Mesothelial cell of epicardium (in vitro differentiated cells): ENCODE data around the gene MX2. TPM values are rescaled to one million over a fixed set of nuclear protein-coding genes. Genes with fewer than 3 reads are reported as not detected.

Experiments
- DNase-seq, 2 experiments: peaks; one replicate each; pipeline ENCODE4 v3.0.0; 2021; ENCODE audit warnings: low spot score in 2 of 2; ENCODE audit not compliant: unreplicated experiment in 2 of 2
- H3K27ac Mint-ChIP-seq: 2 replicates; pipeline ENCODE4 v1.8.0; 2021; ENCODE audit warnings: mixed read lengths
- H3K27me3 Mint-ChIP-seq: 2 replicates; pipeline ENCODE4 v1.8.0; 2021; ENCODE audit warnings: low read depth, mixed read lengths
- H3K36me3 Mint-ChIP-seq: 2 replicates; pipeline ENCODE4 v1.8.0; 2021; ENCODE audit warnings: mixed read lengths
- H3K4me1 Mint-ChIP-seq: 2 replicates; pipeline ENCODE4 v1.8.0; 2021; ENCODE audit warnings: mixed read lengths
- H3K4me3 Mint-ChIP-seq: 2 replicates; pipeline ENCODE4 v1.8.0; 2021; ENCODE audit warnings: mild to moderate bottlenecking, moderate library complexity, mixed read lengths
- H3K9me3 Mint-ChIP-seq: 2 replicates; pipeline ENCODE4 v1.8.0; 2021; ENCODE audit warnings: mixed read lengths
- total RNA-seq: library from RNA; stranded (reverse); gene quantifications from 3 replicates; pipeline ENCODE4 v1.2.1, GENCODE V29; 2021
- TF ChIP-seq, protein P1 (sequence below): fragments of 200-600 bp; sonication (generic); IDR thresholded peaks from one replicate; pipeline ENCODE4 v1.5.0; 2021; ENCODE audit warnings: antibody characterized with exemption; ENCODE audit not compliant: unreplicated experiment

MX2 gene
- total RNA-seq, 1 donor from 2014 or later, result 3.2 TPM

DNA sequence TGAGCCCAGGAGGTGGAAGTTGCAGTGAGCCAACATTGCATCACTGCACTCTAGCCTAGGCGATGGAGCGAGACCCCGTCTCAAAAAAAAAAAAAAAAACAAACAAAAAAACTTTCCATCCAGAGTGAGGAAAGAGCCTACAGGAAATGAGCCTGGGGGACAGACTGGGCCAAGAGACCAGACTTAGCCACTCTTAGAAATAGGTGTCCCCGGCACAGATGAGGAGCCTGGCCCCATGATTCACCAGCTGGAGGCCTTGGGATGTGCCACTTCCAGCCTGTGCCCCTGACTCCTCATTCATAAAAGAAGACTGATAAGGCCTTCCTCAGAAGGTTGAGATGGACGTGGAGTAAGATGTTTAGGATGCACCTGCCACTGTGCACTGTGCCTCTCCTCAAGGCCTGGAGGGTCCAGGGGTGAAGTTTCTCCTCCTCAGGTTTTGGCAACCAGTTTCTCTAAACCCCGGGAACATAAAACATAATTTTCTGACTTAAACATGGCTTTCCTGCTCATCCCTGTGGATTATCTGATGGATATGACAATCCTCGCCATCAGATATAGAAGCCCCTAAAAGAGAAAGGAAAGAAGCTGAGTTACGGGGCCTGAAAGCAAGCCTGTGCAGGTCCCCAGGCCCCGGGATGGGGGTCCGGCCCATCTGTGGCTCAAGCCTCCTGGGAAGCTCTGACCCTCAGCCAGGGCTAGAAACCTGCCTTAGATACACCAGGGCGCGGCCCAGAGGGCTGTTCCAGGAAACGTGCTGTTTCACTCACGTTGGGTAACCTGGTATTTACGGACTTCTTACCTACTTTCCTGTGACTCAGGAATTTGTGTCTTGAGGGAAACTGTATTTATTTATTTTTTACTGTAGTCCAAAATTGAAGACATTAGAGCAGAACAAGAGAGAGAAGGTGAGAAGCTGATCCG is 90.2 kb downstream of the MX2 start:
- Mint-ChIP-seq H3K9me3 (no peaks in the 10 kb centered on the region), H3K27me3 (no peaks in the 10 kb centered on the region), H3K4me3 (no peak overlapping the region), H3K36me3 (peaks cover 24% of the 10 kb centered on the region), H3K27ac (no peak overlapping the region), H3K4me1 (no peaks in the 10 kb centered on the region)
- no peak for DNase-seq
- TF ChIP-seq, protein P1, sequence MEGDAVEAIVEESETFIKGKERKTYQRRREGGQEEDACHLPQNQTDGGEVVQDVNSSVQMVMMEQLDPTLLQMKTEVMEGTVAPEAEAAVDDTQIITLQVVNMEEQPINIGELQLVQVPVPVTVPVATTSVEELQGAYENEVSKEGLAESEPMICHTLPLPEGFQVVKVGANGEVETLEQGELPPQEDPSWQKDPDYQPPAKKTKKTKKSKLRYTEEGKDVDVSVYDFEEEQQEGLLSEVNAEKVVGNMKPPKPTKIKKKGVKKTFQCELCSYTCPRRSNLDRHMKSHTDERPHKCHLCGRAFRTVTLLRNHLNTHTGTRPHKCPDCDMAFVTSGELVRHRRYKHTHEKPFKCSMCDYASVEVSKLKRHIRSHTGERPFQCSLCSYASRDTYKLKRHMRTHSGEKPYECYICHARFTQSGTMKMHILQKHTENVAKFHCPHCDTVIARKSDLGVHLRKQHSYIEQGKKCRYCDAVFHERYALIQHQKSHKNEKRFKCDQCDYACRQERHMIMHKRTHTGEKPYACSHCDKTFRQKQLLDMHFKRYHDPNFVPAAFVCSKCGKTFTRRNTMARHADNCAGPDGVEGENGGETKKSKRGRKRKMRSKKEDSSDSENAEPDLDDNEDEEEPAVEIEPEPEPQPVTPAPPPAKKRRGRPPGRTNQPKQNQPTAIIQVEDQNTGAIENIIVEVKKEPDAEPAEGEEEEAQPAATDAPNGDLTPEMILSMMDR, result no peak

DNA sequence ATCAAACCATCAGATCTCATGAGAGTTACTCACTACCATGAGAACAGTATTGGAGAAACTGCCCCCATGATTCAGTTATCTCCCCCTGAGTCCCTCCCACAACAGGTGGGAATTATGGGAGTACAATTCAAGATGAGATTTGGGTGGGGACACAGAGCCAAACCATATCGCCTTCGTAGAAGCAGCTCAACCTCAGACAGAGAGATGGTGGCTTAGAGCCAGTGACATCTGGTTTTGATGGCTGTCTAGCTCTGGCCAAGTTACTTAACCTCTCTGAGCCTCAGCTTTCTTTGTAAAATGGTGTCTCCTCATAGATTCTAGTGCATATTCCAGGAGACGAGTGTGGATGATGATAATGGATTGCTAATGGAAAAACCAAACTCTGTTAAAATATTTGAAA is 91.4 kb downstream of the MX2 start:
- H3K9me3 Mint-ChIP-seq, result no peaks in the 10 kb centered on the region
- no peaks in the 10 kb centered on the region for H3K27me3 Mint-ChIP-seq
- no peak overlapping the region for H3K27ac Mint-ChIP-seq
- DNase-seq, result no peak
- peaks cover 16% of the 10 kb centered on the region for H3K36me3 Mint-ChIP-seq
- no peak overlapping the region for H3K4me3 Mint-ChIP-seq
- no peaks in the 10 kb centered on the region for H3K4me1 Mint-ChIP-seq
- TF ChIP-seq, protein P1, result no peak

DNA sequence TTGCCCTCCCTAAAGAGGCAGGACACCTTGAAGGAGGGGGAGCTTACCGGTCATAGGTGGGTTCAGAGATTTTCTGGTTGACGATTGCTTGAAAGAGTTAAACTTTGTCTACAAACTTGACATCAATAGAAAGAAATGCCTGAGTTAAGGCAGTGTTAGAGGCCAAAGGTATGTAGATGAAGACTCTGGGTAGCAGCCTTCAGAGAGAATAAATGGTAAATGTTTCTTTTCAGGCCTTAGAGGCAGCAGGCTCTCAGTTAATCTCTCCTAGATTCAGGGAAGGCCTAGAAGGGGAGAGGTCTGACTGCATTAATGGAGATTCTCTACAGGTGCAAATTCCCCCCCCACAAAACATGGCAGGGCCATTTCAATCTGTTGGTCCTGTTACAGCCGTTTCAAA is 91.9 kb downstream of the MX2 start:
- Mint-ChIP-seq H3K36me3 (peaks cover 14% of the 10 kb centered on the region), H3K4me1 (no peaks in the 10 kb centered on the region), H3K27me3 (no peaks in the 10 kb centered on the region), H3K4me3 (no peak overlapping the region), H3K9me3 (no peaks in the 10 kb centered on the region), H3K27ac (no peak overlapping the region)
- TF ChIP-seq, protein P1, result no peak
- no peak for DNase-seq

DNA sequence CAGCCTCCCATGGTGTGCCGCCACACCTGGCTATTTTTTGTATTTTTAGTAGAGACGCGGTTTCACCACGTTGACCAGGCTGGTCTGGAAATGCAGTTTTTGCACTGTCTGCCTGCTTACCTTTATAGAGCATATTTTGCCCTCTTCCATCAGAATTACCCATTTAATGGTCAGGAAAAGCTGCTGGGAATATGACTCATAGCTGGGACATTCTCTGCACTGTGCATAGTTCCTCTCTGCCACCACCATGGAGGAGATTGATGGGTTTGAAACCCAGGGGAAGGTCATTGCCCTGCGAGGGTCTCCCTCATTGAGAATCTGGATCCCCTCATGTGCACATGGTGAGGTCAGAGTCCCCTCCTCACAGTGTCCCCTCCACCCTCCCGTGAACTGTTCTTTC is 96.3 kb downstream of the MX2 start:
- TF ChIP-seq, protein P1, result no peak
- Mint-ChIP-seq H3K4me1 (no peaks in the 10 kb centered on the region), H3K27ac (no peak overlapping the region), H3K4me3 (no peak overlapping the region), H3K36me3 (no peaks in the 10 kb centered on the region), H3K9me3 (no peaks in the 10 kb centered on the region), H3K27me3 (no peaks in the 10 kb centered on the region)
- no peak for DNase-seq

DNA sequence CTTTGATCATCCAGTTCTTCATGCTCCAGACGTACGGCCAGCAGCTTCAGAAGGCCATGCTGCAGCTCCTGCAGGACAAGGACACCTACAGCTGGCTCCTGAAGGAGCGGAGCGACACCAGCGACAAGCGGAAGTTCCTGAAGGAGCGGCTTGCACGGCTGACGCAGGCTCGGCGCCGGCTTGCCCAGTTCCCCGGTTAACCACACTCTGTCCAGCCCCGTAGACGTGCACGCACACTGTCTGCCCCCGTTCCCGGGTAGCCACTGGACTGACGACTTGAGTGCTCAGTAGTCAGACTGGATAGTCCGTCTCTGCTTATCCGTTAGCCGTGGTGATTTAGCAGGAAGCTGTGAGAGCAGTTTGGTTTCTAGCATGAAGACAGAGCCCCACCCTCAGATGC is 96.7 kb downstream of the MX2 start:
- no peaks in the 10 kb centered on the region for H3K4me1 Mint-ChIP-seq
- TF ChIP-seq, protein P1, result no peak
- no peak for DNase-seq
- H3K27ac Mint-ChIP-seq, result no peak overlapping the region
- peaks cover under 1% of the 10 kb centered on the region for H3K9me3 Mint-ChIP-seq
- H3K27me3 Mint-ChIP-seq, result no peaks in the 10 kb centered on the region
- H3K36me3 Mint-ChIP-seq, result no peaks in the 10 kb centered on the region
- no peak overlapping the region for H3K4me3 Mint-ChIP-seq

Other genes starting within 250 kb of the MX2 start
- 29.8 to 31.3 TPM (median 30.6 TPM) in 3 replicates for gene BACE2, start 193.9 kb upstream of the MX2 start, total RNA-seq
- gene FAM3B, start 45.2 kb upstream of the MX2 start, total RNA-seq, result 1.2 to 1.5 TPM (median 1.4 TPM) in 3 replicates
- gene MX1, start 64.2 kb downstream of the MX2 start, total RNA-seq, result 32.2 to 42.4 TPM (median 32.9 TPM) in 3 replicates
- gene TMPRSS2, start 146.1 kb downstream of the MX2 start, total RNA-seq, result 1.3 to 2.6 TPM (median 1.9 TPM) in 3 replicates